Stimulated activated CD8-positive, alpha-beta memory T cell treated with anti-CD3 and anti-CD28 coated beads, Interleukin-2, amount 100 ng/mL, for 1 hour (primary cell): ENCODE results near the gene STAG1.
"Not testable (repeated sequence)": the region's sequence is repeated elsewhere in the genome, so short reads cannot be mapped to it uniquely, and the experiment has no call there.

Experiments used
- DNase-seq, 2 donors: peaks; one replicate each; pipeline ENCODE4 v3.0.0-alpha.2; 2020; ENCODE audit warnings: low read depth in 2 of 2

STAG1 gene

DNA sequence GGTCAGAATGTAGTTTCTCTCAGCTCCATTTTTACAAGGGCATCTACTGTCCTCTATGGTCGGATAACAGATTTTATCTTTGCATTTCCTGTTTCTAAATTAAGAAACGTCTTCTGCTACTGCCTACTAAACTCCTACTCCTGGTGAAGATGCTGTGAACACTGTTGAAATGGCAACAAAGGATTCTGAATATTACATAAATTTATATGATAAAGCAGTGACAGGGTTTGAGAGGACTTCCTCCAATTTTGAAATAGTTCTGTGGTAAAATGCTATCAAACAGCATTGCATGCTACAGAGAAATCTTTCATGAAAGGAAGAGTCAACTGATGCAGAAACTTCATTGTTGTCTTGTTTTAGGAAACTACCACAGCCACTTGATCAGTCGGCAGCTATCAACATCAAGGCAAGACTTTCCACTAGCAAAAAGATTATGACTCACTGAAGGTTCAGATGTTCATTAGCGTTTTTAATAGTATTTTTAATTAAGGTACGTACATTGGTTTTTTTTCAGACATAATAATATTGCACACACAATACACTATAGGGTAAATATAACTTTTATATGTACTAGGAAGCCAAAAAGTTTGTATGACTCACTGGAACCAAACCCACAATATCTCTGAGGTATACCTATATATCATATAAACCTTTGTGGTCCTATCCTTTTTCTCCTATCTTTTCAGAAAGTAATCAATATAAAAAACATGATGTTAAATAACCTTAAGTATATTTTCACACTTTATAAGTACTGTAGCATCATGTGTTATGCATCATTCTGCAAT is 156.1 kb downstream of the STAG1 start:
- DNase-seq, result no peak

DNA sequence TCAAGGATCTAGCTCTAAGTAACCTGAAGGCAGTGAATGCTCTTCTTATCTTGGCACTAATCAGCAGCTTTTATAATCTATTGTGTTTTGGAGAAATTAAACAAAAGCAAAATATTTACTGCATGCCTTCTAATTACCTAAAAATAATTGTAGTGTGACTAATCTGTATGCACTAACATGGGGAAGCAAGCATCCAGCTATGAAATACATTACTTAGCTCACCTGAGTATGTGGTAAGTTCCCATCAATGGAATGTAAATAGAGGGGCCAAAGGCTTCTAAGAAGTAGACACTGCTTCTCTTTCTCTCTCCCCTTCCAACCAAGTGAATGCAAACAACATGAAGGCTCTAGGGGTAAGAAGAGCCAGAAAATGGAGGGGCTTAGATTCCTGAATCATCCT is 165.6 kb downstream of the STAG1 start:
- DNase-seq, result no peak

DNA sequence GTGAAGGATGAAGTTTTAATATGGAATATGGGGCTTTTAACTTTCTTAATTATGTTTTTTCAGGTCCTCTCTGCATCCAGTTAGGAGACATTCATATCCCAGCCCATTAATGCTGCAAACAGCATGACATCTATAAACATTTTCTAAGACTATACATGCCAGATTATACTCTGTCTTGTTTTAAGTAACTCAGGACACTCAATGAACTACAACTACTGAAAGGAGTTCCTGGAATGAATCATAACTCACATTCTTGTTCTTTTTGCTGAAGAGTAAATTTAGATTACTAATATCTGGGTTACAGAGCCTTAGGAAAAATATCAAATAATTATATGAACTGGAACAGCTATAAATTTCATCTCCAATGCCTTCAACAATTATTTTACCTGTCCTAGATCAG is 167.4 kb downstream of the STAG1 start:
- no peak for DNase-seq

DNA sequence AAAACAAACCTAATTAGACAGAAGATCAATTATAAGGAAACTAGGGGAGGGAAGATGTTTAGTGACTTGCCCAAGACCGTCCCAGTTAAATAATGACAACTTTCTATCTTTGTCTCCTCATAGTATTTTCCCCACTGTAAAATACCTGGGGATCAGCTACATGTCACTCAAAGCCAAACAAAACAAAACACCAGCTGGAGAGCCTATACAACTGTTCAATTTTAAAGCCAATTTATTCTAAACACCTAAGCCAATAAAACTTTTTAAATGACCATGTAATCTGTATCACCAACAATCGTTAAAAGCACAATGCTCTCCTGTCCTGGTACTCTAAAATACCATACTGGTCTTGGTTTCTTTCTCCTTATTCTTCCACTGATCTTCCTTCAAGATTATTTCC is 168.4 kb downstream of the STAG1 start:
- DNase-seq, result no peak

DNA sequence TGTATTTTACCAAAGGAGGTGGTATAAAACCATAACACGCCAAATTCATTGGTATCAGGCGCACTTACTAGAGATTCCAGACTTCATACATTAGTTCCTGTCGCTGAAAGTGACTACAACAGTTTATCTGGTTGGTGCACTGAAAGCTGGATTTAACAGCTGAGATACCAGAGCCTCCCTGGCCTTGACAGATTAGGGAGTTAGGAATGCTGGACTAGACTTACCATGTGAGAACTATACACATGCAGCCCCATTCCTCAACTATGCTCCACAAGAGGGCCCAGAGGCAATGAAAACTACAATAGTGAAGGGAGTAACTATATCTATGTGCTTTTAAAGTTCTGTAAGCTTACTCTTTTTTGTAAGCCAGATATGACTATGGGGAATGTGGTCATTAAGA is 174.4 kb downstream of the STAG1 start:
- DNase-seq, result no peak

DNA sequence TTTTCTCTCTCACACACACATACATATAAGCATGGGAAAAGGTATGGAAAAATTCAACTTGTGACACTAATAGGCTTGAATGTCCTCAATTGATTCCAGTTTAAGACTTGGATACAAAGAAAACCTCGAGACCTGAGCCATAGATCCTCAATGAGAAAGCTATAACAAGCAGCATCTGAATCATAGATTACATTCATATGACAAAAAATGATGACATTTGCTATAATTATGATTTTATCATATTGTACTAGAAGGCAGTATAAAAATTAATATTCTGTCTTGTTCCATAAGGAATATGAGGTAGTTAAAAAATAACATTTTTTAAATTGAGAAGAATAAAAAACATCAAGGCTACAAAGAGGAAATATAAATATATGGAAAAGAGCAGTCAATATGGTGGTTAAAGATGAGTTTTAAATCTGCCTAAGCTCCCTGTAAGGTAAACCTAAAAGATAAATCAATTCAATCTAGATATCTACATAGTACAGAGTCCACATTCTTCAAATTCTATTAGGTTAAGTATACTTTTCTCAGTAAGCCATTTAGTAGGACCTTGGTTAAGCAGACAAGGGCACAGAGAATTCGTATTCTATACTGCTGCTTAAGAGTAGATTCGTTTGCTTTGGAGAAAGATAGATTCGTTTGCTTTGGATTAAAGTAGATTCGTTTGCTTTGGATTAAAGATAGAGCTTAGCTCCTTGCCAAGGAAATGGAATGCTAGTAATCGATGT is 175.7 kb downstream of the STAG1 start:
- DNase-seq, result no peak

DNA sequence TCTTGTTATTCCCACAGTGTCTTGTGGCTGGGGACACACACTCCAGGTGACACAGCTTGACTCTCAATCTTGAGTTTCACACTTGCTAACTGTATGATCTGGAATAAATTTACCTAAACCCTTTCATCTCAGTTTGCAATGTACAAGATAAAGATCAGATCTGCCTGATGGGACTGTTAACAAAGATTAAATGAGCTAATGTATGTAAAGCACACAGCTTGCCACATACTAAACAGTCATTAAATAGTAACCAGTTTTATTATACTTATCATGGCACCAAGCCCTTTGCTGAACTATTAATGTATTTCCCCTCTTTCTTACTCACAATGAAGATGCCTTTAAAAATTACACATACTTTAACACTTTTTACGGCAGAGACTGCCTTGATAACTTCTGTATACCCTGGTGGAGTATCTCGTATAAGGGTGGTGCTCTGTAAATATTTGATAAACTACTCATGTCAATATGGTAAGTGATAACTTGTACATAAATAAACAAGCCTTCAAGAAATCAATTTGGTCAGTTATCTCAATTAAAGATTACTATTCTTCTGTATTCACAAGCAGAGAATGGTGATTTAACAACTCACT is 184.5 kb downstream of the STAG1 start:
- DNase-seq, result no peak

DNA sequence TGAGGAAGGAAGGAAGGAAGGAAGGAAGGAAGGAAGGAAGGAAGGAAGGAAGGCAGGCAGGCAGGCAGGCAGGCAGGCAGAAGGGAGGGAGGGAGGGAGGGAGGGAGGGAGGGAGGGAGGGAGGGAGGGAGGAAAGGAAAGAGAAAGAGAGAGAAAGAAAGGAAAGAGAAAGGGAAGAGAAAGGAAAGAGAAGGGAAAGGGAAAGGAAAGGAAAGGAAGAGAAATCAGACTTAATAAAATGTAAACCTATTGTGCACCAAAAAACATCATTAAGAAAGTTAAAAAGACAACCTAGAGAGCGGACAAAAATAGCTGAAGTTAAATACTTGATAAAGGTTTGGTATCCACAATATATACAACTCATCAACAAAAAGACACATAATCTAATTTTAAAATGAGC is 187.2 kb downstream of the STAG1 start:
- DNase-seq, result not testable (repeated sequence)

DNA sequence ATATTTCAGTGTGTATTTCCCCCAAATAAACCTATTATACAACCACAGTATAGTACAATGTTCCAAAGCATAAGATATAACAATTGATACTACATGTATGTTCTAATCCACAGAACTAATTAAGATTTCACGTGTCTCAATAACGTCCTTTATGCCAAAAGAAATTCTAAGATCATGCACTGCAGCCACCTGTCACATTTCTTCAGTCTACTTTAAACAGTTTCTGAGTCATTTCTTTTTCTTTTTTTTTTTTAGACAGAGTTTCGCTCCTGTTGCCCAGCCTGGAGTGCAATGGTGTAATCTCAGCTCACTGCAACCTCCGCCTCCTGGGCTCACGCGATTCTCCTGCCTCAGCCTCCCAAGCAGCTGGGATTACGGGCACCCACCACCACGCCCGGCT is 190.2 kb downstream of the STAG1 start:
- DNase-seq, result no peak

DNA sequence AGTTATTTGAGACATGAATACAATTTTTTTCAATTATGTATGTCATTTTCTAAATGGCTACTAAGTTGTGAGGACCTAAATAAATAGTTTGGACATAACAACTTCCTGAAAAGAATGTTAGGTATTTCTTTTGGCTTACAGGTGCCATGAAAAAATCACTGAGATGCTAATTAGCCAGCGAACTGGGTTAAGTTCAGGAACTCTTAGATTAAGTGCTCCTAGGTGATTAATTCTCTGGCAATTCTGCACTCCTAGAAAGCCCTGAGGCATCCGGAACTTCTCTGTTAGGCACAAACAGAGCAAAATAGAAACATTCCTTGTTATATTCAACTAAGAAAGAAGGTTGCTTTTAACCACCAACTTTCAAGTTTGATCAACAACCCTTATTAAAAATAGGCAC is 192.3 kb downstream of the STAG1 start:
- no peak for DNase-seq

DNA sequence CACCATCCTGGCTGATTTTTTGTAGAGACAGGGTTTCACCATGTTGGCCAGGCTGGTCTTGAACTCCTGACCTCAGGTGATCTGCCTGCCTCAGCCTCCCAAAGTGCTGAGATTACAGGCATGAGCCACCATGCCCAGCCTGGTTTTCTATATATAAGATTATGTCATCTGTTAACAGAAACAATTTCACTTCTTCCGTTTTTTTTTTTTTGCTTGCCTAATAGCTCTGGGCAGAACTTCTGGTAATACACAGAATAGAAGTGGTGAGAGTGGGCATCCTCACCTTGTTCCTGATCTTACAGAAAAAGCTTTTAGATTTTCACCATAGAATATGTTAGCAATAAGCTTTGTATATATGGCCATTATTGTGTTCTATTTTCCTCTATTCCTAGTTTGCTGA is 202.7 kb downstream of the STAG1 start:
- not testable (repeated sequence) for DNase-seq

DNA sequence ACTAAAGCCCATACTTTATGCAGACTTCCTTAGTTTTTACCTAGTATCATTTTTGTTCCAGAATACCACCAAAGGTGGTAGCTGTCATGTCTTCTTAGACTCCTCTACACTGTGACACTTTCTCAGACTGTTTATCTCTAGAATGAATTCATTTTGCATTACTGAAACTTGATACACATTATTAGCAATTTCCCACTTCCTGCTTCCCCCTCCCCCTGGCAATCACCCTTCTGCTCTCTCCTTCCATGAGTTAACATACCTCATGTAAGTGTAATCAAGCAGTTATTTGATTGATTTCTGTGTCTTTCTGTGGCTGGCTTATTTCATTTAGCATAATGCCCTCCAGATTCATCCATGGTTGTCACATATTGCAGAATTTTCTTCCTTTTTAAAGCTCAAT is 204.9 kb downstream of the STAG1 start:
- DNase-seq, result no peak

DNA sequence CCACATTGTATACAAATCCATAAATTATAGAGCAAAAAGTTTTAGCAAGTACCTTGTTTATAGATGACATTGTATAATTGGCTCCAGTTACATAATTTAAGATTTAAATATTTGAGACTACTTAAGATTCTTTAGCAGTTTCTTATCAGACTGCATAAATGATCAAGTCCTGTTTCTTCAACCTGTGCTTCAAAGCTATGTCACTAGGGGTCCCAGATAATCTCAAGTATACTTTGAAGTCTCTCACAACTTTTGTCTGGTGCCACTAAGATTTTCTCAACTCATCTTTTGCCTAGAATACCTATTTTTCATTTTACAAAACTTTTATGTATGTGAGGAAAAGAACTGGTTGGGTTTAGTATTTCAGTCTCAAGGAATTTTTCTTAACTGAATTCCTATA is 205.5 kb downstream of the STAG1 start:
- DNase-seq, result no peak

DNA sequence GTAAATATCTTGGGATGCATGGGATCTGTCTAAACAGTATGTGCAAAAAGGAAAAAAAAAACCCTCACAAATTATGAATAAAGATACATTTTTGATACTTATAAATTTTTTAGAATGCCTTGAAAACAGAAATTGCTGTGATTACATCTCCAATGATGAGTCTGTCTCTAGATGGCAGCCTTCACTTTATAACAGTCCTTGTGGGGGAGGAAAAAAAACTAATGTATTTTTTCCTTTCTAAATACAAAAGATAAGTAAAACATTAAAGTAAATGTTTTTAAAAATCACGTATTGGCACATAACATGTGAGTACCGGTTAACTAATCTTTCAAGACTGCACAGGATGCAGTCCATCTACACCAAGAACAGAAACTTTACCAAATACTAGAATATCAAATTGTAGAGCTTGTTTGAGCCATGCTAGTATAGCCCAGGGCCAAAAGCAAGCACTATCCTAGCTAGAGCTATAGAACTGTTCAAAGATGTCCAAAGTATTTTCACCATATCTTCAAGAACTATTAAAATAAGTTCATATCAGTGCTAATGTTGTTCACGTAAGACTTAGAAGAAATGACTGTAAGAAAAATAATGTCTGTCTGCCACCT is 206.4 kb downstream of the STAG1 start:
- DNase-seq, result no peak

DNA sequence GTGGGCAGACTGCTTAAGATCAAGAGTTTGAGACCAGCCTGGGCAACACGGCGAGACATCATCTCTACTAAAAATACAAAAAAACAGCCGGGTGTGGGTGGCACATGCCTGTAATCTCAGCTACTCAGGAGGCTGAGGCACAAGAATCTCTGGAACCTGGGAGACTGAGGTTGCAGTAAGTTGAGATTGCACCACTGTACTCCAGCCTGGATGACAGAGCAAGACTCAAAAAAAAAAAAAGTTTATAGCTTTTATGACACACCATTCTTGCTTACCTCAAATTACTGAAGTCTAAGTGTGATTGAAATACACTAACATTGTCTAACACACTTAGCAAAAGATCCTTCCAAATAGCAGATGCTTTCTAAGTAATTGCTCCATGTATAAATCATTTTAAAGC is 207.6 kb downstream of the STAG1 start:
- no peak for DNase-seq

DNA sequence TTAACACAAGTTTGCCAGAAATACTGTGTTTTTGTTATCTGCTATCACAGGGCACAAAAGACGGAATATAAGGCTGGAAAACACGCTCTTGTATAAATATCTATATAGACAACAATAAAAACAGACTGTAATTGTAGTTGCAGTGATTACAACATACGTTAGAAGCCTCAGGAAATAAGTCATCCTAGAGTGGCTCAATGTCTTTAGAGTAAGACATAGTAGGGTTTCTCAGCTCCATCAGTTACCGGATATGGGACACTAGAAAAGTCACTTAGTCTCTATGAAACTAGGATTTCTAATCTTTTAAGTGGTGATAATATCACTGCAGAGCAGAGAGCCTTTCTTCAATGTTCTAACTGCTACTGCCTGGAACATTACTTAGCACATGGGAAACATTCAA is 208.8 kb downstream of the STAG1 start:
- no peak for DNase-seq

DNA sequence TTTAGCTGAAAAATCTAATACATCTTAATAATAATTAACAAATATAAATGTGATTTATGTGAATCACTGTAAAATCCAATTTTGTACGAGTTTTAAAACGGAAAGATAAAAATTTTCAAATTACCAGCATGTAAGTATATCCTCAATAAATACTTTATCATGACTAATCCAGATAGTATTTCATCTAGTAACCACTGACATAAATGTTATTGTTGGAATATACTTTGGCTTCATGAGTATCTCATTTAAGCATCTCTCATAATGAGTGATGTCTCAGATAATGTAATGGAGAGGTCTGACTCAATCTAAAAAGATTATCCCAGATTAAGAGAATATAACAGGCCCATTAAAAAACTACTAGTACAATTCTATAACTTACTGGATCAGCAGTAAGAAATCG is 216.3 kb downstream of the STAG1 start:
- DNase-seq, result no peak

DNA sequence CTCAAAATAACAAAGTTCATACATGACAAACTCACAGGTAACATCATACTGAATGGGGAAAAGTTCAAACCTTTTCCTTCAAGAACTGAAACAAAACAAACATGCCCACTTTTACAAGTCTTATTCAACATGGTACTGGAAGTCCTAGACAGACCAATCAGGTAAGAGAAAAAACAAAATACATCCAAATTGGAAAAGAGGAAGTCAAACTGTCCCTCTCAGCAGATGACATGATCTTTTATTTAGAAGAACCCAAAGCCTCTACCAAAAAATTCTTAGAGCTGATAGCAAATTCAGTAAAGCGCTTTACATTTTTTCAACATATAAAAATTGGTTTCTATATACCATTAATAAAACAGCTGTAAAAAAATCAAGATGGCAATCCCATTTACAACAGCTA is 219.4 kb downstream of the STAG1 start:
- no peak for DNase-seq

DNA sequence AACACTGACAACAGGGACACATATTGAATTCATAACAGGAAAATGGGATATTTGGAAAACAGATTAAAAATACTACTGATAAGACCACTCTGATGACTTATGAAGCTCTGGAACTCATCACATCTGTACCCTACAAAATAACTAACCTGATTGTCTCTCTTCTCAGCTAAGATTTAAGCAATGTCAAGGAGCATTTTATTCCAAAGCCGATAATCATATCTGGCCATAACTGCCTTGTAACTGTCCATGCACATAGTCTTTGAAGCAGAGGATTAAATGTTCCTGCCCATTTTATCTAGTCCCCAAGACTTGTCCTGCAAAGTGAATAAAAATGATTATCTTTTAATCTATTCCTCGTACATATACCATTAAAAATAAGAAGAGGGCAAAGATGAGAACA is 234.1 kb downstream of the STAG1 start:
- no peak for DNase-seq

DNA sequence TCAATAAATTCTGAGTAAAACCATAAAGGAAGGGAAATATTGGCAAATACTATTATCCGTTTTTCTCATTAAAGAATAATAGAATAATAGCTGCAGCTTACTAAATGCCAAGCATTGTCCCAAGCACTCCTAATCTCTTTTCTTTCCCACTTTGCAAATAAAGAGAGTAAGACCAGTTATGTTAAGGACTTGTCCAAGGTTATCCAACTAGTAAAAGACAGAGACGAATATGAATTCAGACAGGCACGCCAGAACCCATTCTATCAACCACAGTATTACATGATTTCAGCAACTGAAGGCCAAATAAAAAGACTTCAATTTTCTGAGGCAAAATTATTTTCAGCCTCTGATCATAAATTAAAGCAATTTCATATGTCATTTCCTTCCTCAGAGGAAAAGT is 235.5 kb downstream of the STAG1 start:
- DNase-seq, result no peak

DNA sequence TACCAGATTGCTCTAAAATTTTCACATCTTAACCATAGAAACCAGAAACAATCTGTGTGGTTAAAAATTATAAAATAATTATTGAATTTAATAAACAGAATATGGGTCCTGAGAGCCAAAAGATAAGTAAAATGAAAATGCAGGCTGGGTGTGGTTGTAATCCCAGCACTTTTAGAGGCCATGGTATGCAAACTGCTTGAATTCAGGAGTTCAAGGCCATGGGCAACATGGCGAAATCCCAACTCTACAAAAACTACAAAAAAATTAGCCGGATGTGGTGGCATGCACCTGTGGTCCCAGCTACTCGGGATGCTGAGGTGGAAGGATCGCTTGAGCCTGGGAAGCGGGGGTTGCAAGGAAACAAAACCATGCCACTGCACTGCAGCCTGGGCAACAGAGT is 236.1 kb downstream of the STAG1 start:
- DNase-seq, result no peak

DNA sequence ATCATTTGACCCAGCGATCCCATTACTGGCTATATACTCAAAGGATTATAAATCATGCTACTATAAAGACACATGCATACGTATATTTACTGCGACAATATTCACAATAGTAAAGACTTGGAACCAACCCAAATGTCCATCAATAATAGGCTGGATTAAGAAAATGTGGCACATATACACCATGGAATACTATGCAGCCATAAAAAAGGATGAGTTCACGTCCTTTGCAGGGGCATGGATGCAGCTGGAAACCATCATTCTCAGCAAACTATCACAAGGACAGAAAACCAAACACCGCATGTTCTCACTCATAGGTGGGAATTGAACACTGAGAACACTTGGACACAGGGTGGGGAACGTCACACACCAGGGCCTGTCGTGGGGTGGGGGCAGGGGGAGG is 237.6 kb downstream of the STAG1 start:
- DNase-seq, result not testable (repeated sequence)

DNA sequence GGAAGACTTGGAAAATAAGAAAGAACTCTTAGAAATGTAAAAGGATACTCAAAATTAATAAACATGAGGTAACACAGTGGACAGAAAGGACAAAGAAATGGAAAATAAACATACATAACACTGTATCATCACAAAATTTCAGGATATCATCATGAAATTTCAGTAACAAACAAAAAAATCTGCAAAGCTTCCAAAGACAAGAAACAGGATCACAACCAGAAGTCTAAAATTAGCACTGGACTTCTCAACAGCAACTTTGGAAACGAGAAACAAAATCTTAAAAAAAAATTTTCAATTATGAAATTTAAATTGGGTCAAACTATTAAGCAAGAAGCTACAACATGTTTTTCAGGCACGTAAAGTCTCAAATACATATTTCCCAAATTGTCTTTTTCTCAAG is 238.8 kb downstream of the STAG1 start:
- no peak for DNase-seq
